SK-N-SH (cell line): ENCODE data around the gene PPARD. TPM values are rescaled to one million over a fixed set of nuclear protein-coding genes. Genes with fewer than 3 reads are reported as not detected.

Experiments
- CTCF ChIA-PET: fragments of 300-600, 350-600 bp; formaldehyde crosslinking; extraction: SDS; loops from one replicate; lab custom pipeline; 2021; lab: Yijun Ruan, JAX
- POLR2A ChIA-PET: fragments of 350-600 bp; sonication (Branson Sonifier 250); formaldehyde crosslinking; extraction: SDS; loops from one replicate; lab custom pipeline; 2020; ENCODE audit warnings: antibody characterized with exemption, inconsistent platforms; lab: Yijun Ruan, JAX
- DNase-seq: peaks from one replicate; pipeline ENCODE4 v3.0.0; 2012
- H2AFZ ChIP-seq: fragments of 200-600 bp; sonication (generic); 2 replicates; pipeline ENCODE4 v1.8.1; 2016; ENCODE audit warnings: antibody characterized with exemption, mild to moderate bottlenecking, low read depth
- H3F3A ChIP-seq: fragments of 200-600 bp; sonication (generic); replicated peaks from 2 replicates; pipeline ENCODE3; 2016; ENCODE audit warnings: antibody characterized with exemption, mild to moderate bottlenecking; ENCODE audit not compliant: insufficient read depth
- H3K27ac ChIP-seq, 2 experiments: fragments of 200-500 bp in 1 of 2; fragments of 200-600 bp in 1 of 2; sonication (Bioruptor generic) in 1 of 2; sonication (generic), shearing (Covaris generic) in 1 of 2; 2 replicates each; pipeline versions ENCODE4 v1.5.1 to v1.6.1; 2014 to 2016; ENCODE audit warnings: low read depth in 2 of 2, inconsistent platforms in 1 of 2, low read length in 1 of 2, mild to moderate bottlenecking in 1 of 2, mixed read lengths in 1 of 2
- H3K27me3 ChIP-seq: fragments of 200-600 bp; sonication (generic), shearing (Covaris generic); 2 replicates; pipeline ENCODE4 v1.6.1; 2016; ENCODE audit warnings: mixed run types; ENCODE audit not compliant: insufficient read depth
- H3K36me3 ChIP-seq, 2 experiments: fragments of 200-500 bp in 1 of 2; fragments of 200-600 bp in 1 of 2; sonication (Bioruptor generic) in 1 of 2; sonication (generic) in 1 of 2; replicated peaks in 1 of 2; 2 replicates each; pipeline versions ENCODE3 to v1.5.1; 2014 to 2016; ENCODE audit warnings: low read length in 1 of 2, mild to moderate bottlenecking in 1 of 2; ENCODE audit not compliant: insufficient read depth in 2 of 2, control insufficient read depth in 1 of 2
- H3K4me1 ChIP-seq, 2 experiments: fragments of 200-500 bp in 1 of 2; fragments of 200-600 bp in 1 of 2; sonication (Bioruptor generic) in 1 of 2; sonication (generic), shearing (Covaris generic) in 1 of 2; 2 replicates each; pipeline versions ENCODE4 v1.5.1 to v1.6.1; 2014 to 2016; ENCODE audit warnings: low read depth in 1 of 2, low read length in 1 of 2, mixed run types in 1 of 2; ENCODE audit not compliant: insufficient read depth in 2 of 2, control insufficient read depth in 1 of 2
- H3K4me2 ChIP-seq: fragments of 200-600 bp; sonication (generic), shearing (Covaris generic); 2 replicates; pipeline ENCODE4 v1.6.1; 2017; ENCODE audit warnings: mixed run types
- H3K4me3 ChIP-seq, 2 experiments: fragments of 200-500 bp in 1 of 2; fragments of 200-600 bp in 1 of 2; sonication (Bioruptor generic) in 1 of 2; sonication (generic), shearing (Covaris generic) in 1 of 2; 2 replicates each; pipeline versions ENCODE4 v1.5.1 to v1.8.1; 2014 to 2016; ENCODE audit warnings: low read depth in 2 of 2, inconsistent platforms in 1 of 2, low read length in 1 of 2, mild to moderate bottlenecking in 1 of 2, mixed read lengths in 1 of 2, moderate library complexity in 1 of 2
- H3K79me2 ChIP-seq: fragments of 200-600 bp; sonication (generic); 2 replicates; pipeline ENCODE4 v1.8.1; 2017; ENCODE audit warnings: mild to moderate bottlenecking; ENCODE audit not compliant: insufficient read depth
- H3K9ac ChIP-seq: fragments of 200-600 bp; sonication (generic); 2 replicates; pipeline ENCODE4 v1.6.1; 2017; ENCODE audit warnings: mixed run types
- H3K9me2 ChIP-seq: fragments of 200-600 bp; sonication (generic); 2 replicates; pipeline ENCODE4 v1.6.1; 2017; ENCODE audit warnings: mixed run types
- H3K9me3 ChIP-seq: fragments of 200-600 bp; sonication (generic); 2 replicates; pipeline ENCODE4 v1.6.1; 2017; ENCODE audit warnings: mixed run types, mild to moderate bottlenecking, moderate library complexity
- H4K20me1 ChIP-seq: fragments of 200-600 bp; sonication (generic); 2 replicates; pipeline ENCODE4 v1.6.1; 2017; ENCODE audit warnings: mild to moderate bottlenecking, mixed run types; ENCODE audit not compliant: insufficient read depth
- CTCF ChIP-seq: fragments of 200-600 bp; sonication (generic); IDR thresholded peaks from 2 replicates; pipeline ENCODE4 v1.6.1; 2017; ENCODE audit warnings: antibody characterized with exemption, mild to moderate bottlenecking, moderate library complexity
- FOXM1 ChIP-seq: IDR thresholded peaks from 2 replicates; pipeline ENCODE4 v1.4.0; 2012; ENCODE audit warnings: low read depth, mild to moderate bottlenecking
- MAX ChIP-seq: IDR thresholded peaks from 2 replicates; pipeline ENCODE4 v1.4.0; 2012; ENCODE audit warnings: low read depth
- MXI1 ChIP-seq: IDR thresholded peaks from 2 replicates; pipeline ENCODE4 v1.6.1; 2012; ENCODE audit warnings: mild to moderate bottlenecking, low read depth, low read length, improper control_type of control experiment
- NFIC ChIP-seq: IDR thresholded peaks from 2 replicates; pipeline ENCODE4 v1.4.0; 2012; ENCODE audit warnings: borderline replicate concordance
- PBX3 ChIP-seq: IDR thresholded peaks from 2 replicates; pipeline ENCODE4; 2012
- RAD21 ChIP-seq: IDR thresholded peaks from 2 replicates; pipeline ENCODE4 v1.6.1; 2012; ENCODE audit warnings: mild to moderate bottlenecking, low read length
- RCOR1 ChIP-seq: fragments of 150-350 bp; IDR thresholded peaks from 2 replicates; pipeline ENCODE4 v1.6.1; 2017; ENCODE audit warnings: antibody characterized with exemption, low read length
- RXRA ChIP-seq: IDR thresholded peaks from 2 replicates; pipeline ENCODE4 v1.4.0; 2012; ENCODE audit warnings: low read depth, mild to moderate bottlenecking, borderline replicate concordance
- TCF12 ChIP-seq: IDR thresholded peaks from 2 replicates; pipeline ENCODE4 v1.4.0; 2012
- whole genome bisulfite sequencing: methylation state at CpG from one replicate; pipeline ENCODE4 v1.1.6; 2017; ENCODE audit warnings: low lambda C conversion rate; 5-methylcytosine and 5-hydroxymethylcytosine counted together
- polyA plus RNA-seq, 3 experiments: library from polyadenylated mRNA; depleted of rRNA; stranded (reverse); fragments of >200 nt; gene quantifications; 2 replicates each; pipeline ENCODE4 v1.2.3, GENCODE V29; 2012

Gene PPARD
- polyA plus RNA-seq, 1 of the 3 experiments (the other 2 are of a cell fraction): 13.3 TPM

- no peak for TF ChIP-seq MXI1
Measured at GRCh38 chr6:35359346-35359743, 17.0 kb downstream of the PPARD start (continued).

- no peak overlapping the region for H3K4me3 ChIP-seq
- peak overlapping the region; percentile 1; the same call in 1 of the 2 replicates for H3K4me2 ChIP-seq
- H3K79me2 ChIP-seq: peaks cover 23% of the 10 kb centered on the region; the same call in 1 of the 2 replicates
- no peaks in the 10 kb centered on the region for H3K27me3 ChIP-seq
- ChIA-PET POLR2A (no interaction called here), CTCF (interaction anchor here (2.0 kb wide), 1 partner anchor 90 kb away, joined by 8 read pairs; no protein-coding TSS in a partner anchor)
- no peaks in the 10 kb centered on the region for H3K9me3 ChIP-seq
- peaks cover 3% of the 10 kb centered on the region for H3F3A ChIP-seq
- peak overlapping the region; percentile 43 to 45; a peak in 2 of 4 replicates for H3K27ac ChIP-seq
- DNase-seq: no peak
- H3K9ac ChIP-seq: no peak overlapping the region
- TF ChIP-seq RAD21 (no peak), MAX (no peak), RXRA (0 out of 2 replicates have a peak, but pooled peaks have one; percentile 19), FOXM1 (no peak), RCOR1 (no peak), PBX3 (0 out of 2 replicates have a peak, but pooled peaks have one; percentile 5), CTCF (no peak), NFIC (peak; percentile 70), TCF12 (no peak)
- no peak overlapping the region for H2AFZ ChIP-seq
- WGBS: 14% methylated on average over 2 of the region's 2 CpGs
- no peaks in the 10 kb centered on the region for H3K9me2 ChIP-seq
- H3K4me1 ChIP-seq: peaks cover 11 to 46% of the 10 kb centered on the region in 2 experiments; a peak in 1 of 4 replicates
- H3K36me3 ChIP-seq: peaks cover 7 to 10% of the 10 kb centered on the region in 2 experiments
- no peaks in the 10 kb centered on the region; the same call in 1 of the 2 replicates for H4K20me1 ChIP-seq
Measured at GRCh38 chr6:35359744-35360348, 17.5 kb downstream of the PPARD start.
